HEK293 (cell line): Measurements from ENCODE around the gene STXBP3.

Source experiments
- CTCF ChIA-PET: fragments of 350-600 bp; formaldehyde crosslinking; extraction: SDS; loops from one replicate; lab custom pipeline; 2021; ENCODE audit warnings: antibody characterized with exemption; lab: Yijun Ruan, JAX
- POLR2A ChIA-PET: fragments of 300-600 bp; formaldehyde crosslinking; extraction: SDS; loops from one replicate; lab custom pipeline; 2020; ENCODE audit warnings: antibody characterized with exemption, inconsistent platforms; lab: Yijun Ruan, JAX
- H3K27ac ChIP-seq: fragments of 200-500 bp; sonication (Bioruptor generic); 2 replicates; pipeline ENCODE4 v1.5.1; 2014; ENCODE audit warnings: low read depth, low read length, control low read depth, inconsistent platforms; ENCODE audit errors: extremely low read depth
- H3K36me3 ChIP-seq, 2 experiments: fragments of 200-500 bp in 1 of 2; sonication (Bioruptor generic) in 1 of 2; 1 replicate in 1 of 2; 2 replicates in 1 of 2; pipeline ENCODE4 v1.5.1; 2014 to 2017; ENCODE audit warnings: inconsistent platforms in 2 of 2, low read length in 2 of 2; ENCODE audit not compliant: control insufficient read depth in 2 of 2, insufficient read depth in 1 of 2
- H3K4me1 ChIP-seq: fragments of 200-500 bp; sonication (Bioruptor generic); 2 replicates; pipeline ENCODE4 v1.5.1; 2014; ENCODE audit warnings: mild to moderate bottlenecking, low read length, inconsistent platforms; ENCODE audit not compliant: control insufficient read depth, insufficient read depth
- H3K4me3 ChIP-seq: 2 replicates; pipeline ENCODE4 v1.5.1; 2011; ENCODE audit warnings: low read depth, mild to moderate bottlenecking, control low read depth, low read length, moderate library complexity
- H3K9me3 ChIP-seq: fragments of 200-500 bp; sonication (Bioruptor generic); 2 replicates; pipeline ENCODE4 v1.5.1; 2014; ENCODE audit warnings: low read depth, low read length, inconsistent platforms; ENCODE audit not compliant: control insufficient read depth, insufficient read depth
- KLF16 ChIP-seq: fragments of 450-650 bp; formaldehyde crosslinking; IDR thresholded peaks from 2 replicates; pipeline ENCODE4 v1.5.1; 2017; ENCODE audit warnings: missing biosample characterization, missing genetic modification characterization
- KLF8 ChIP-seq: fragments of 450-650 bp; formaldehyde crosslinking; IDR thresholded peaks from 2 replicates; pipeline ENCODE4 v1.5.1; 2016; ENCODE audit warnings: missing biosample characterization, missing genetic modification characterization
- MYNN ChIP-seq: fragments of 450-650 bp; formaldehyde crosslinking; IDR thresholded peaks from 2 replicates; pipeline ENCODE4 v1.5.1; 2016; ENCODE audit warnings: missing biosample characterization, missing genetic modification characterization, borderline replicate concordance
- PRDM1 ChIP-seq: fragments of 450-650 bp; formaldehyde crosslinking; IDR thresholded peaks from 2 replicates; pipeline ENCODE4; 2016; ENCODE audit warnings: missing biosample characterization, missing genetic modification characterization
- ZNF18 ChIP-seq: fragments of 450-650 bp; formaldehyde crosslinking; IDR thresholded peaks from 2 replicates; pipeline ENCODE4 v1.5.1; 2016; ENCODE audit warnings: missing biosample characterization, missing genetic modification characterization
- ZNF184 ChIP-seq: fragments of 450-650 bp; IDR thresholded peaks from 2 replicates; pipeline ENCODE4 v1.5.1; 2018; ENCODE audit warnings: missing biosample characterization, mild to moderate bottlenecking, missing genetic modification characterization
- ZNF2 ChIP-seq: fragments of 450-650 bp; formaldehyde crosslinking; IDR thresholded peaks from 2 replicates; pipeline ENCODE4 v1.5.1; 2016; ENCODE audit warnings: missing biosample characterization, missing genetic modification characterization
- ZNF274 ChIP-seq, 2 experiments: fragments of 200-500 bp in 1 of 2; fragments of 450-650 bp in 1 of 2; sonication (Bioruptor generic) in 1 of 2; formaldehyde crosslinking in 1 of 2; IDR thresholded peaks; 2 replicates each; pipeline versions ENCODE4 v1.5.1 to v1.6.1; 2014 to 2016; ENCODE audit warnings: borderline replicate concordance in 1 of 2, inconsistent platforms in 1 of 2, low read length in 1 of 2, missing biosample characterization in 1 of 2, missing genetic modification characterization in 1 of 2
- ZNF354C ChIP-seq: fragments of 450-650 bp; formaldehyde crosslinking; IDR thresholded peaks from 2 replicates; pipeline ENCODE4 v1.5.1; 2016; ENCODE audit warnings: missing biosample characterization, missing genetic modification characterization, low read depth, borderline replicate concordance
- ZNF558 ChIP-seq: fragments of 450-650 bp; formaldehyde crosslinking; IDR thresholded peaks from 2 replicates; pipeline ENCODE4 v1.5.1; 2016; ENCODE audit warnings: missing biosample characterization, missing genetic modification characterization
- ZNF610 ChIP-seq: fragments of 450-650 bp; formaldehyde crosslinking; IDR thresholded peaks from 2 replicates; pipeline ENCODE4 v1.5.1; 2016; ENCODE audit warnings: missing biosample characterization, missing genetic modification characterization, borderline replicate concordance

STXBP3 gene

GRCh38 chr1:108854221-108855019 is 107.9 kb downstream of the STXBP3 start:
- Histone ChIP-seq H3K36me3 (no peaks in the 10 kb centered on the region), H3K27ac (no peak overlapping the region), H3K9me3 (no peaks in the 10 kb centered on the region), H3K4me3 (no peak overlapping the region), H3K4me1 (no peaks in the 10 kb centered on the region)
- ChIA-PET CTCF (no interaction called here), POLR2A (no interaction called here)
- no peak for TF ChIP-seq MYNN (tag by site-specific recombination)
- TF ChIP-seq ZNF184 (tag by site-specific recombination) = no peak
- 0 out of 2 replicates have a peak, but pooled peaks have one; percentile 10 for TF ChIP-seq PRDM1 (tag by site-specific recombination)

DNA sequence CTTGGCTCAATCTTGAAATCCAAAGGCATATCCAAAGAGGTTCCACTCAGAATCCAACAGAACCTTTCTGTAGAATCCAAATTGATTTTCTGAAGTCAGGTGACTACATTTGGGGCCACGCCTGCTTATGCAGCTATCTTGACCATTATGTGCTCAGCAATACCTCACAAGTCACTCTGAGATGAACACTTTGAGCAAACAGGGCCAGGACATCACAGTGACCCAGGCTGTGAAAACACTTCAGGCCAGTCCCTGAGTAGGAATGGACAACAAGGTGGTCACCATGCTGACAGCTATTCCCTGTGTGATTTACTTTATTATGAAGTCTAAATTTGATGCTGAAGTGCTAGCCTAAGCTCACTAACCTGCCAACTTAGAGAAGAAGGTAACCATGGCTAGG is 110.5 kb downstream of the STXBP3 start, which contains the start of gene AKNAD1:
TSS of gene AKNAD1 (minus strand) at position 101 of the 400 bp plus-strand sequence. CDS start 4,430 bp downstream, outside the sequence.
- TF ChIP-seq ZNF274 (IDR thresholded peaks at IDR 0.05; ENCODE audit: low read length) (no peak), ZNF274 (tag by site-specific recombination; IDR thresholded peaks at IDR 0.05; ENCODE audit: borderline replicate concordance) (no peak), ZNF610 (tag by site-specific recombination) (no peak), ZNF18 (tag by site-specific recombination) (no peak), ZNF558 (tag by site-specific recombination) (no peak), PRDM1 (tag by site-specific recombination) (no peak), ZNF2 (no peak), KLF8 (tag by site-specific recombination) (no peak), KLF16 (no peak)
- Histone ChIP-seq H3K4me3 (no peak within 1 kb of the TSS), H3K36me3 (no peaks in the 10 kb centered on the region), H3K9me3 (no peaks in the 10 kb centered on the region), H3K4me1 (no peaks in the 10 kb centered on the region), H3K27ac (no peak within 1 kb of the TSS)
- POLR2A ChIA-PET = no interaction called here
- CTCF ChIA-PET = interaction anchor here (3.5 kb wide), 1 partner anchor 29 kb away, joined by 15 read pairs; no protein-coding TSS in a partner anchor

- H3K9me3 ChIP-seq = no peaks in the 10 kb centered on the region
- TF ChIP-seq ZNF354C (tag by site-specific recombination) (no peak), PRDM1 (tag by site-specific recombination) (no peak)
- TF ChIP-seq, all 188 proteins: peak for 0
- H3K36me3 ChIP-seq = no peaks in the 10 kb centered on the region
- ChIA-PET CTCF (interaction anchor here (0.5 to 3.5 kb wide), 5 partner anchors 11 to 670 kb away, joined by 3 to 15 read pairs (median 3); no protein-coding TSS in a partner anchor), POLR2A (no interaction called here)
- no peaks in the 10 kb centered on the region for H3K4me1 ChIP-seq
- H3K4me3 ChIP-seq = no peak overlapping the region
- H3K27ac ChIP-seq = no peak overlapping the region
Measured at GRCh38 chr1:108858230-108858950, 111.9 kb downstream of the STXBP3 start.
